Stimulated activated CD8-positive, alpha-beta memory T cell treated with anti-CD3 and anti-CD28 coated beads, Interleukin-12 subunit alpha, Interleukin-12 subunit beta, amount 100 ng/mL, for 24 hours (primary cell): Measurements from ENCODE around the gene ARL1.
"Not testable (repeated sequence)": the region's sequence is repeated elsewhere in the genome, so short reads cannot be mapped to it uniquely, and the experiment has no call there.

Experiments used
- DNase-seq: peaks from one replicate; pipeline ENCODE4 v3.0.0-alpha.2; 2020; ENCODE audit errors: extremely low read depth

Gene ARL1

GRCh38 chr12:101407436-101408345 lies at the start of gene ARL1:
Gene ARL1 (minus strand): TSS chr12:101407772. CDS start chr12:101407645, 127 bp downstream.
- peak; percentile 61 for DNase-seq

- no peak for DNase-seq
Observed at GRCh38 chr12:101455685-101456084, 48.1 kb upstream of the ARL1 start.

GRCh38 chr12:101441461-101442224 lies 34.1 kb upstream of the ARL1 start:
- no peak for DNase-seq

GRCh38 chr12:101439236-101439635 lies 31.7 kb upstream of the ARL1 start:
- DNase-seq: no peak

GRCh38 chr12:101436136-101436535 lies 28.6 kb upstream of the ARL1 start:
- DNase-seq: no peak

- DNase-seq: no peak
Observed at GRCh38 chr12:101430456-101430855, 22.9 kb upstream of the ARL1 start.

GRCh38 chr12:101424620-101425019 lies 17.0 kb upstream of the ARL1 start:
- DNase-seq: no peak

- DNase-seq: not testable (repeated sequence)
Observed at GRCh38 chr12:101422066-101422465, 14.5 kb upstream of the ARL1 start.

- DNase-seq: no peak
Observed at GRCh38 chr12:101415228-101415627, 7.7 kb upstream of the ARL1 start.

GRCh38 chr12:101414533-101415119 lies 7.1 kb upstream of the ARL1 start:
- no peak for DNase-seq

GRCh38 chr12:101410169-101410568 lies 2.6 kb upstream of the ARL1 start:
- DNase-seq: not testable (repeated sequence)

- DNase-seq: no peak
Observed at GRCh38 chr12:101407049-101407435, 530 bp downstream of the ARL1 start.

- DNase-seq: not testable (repeated sequence)
Observed at GRCh38 chr12:101391181-101391580, 16.4 kb downstream of the ARL1 start.

GRCh38 chr12:101379149-101379548 lies 28.4 kb downstream of the ARL1 start:
- DNase-seq: no peak

GRCh38 chr12:101375573-101375972 lies 32.0 kb downstream of the ARL1 start:
- no peak for DNase-seq

GRCh38 chr12:101372431-101372830 lies 35.1 kb downstream of the ARL1 start:
- no peak for DNase-seq

- no peak for DNase-seq
Observed at GRCh38 chr12:101368016-101368415, 39.6 kb downstream of the ARL1 start.

- DNase-seq: no peak
Observed at GRCh38 chr12:101361455-101361854, 46.1 kb downstream of the ARL1 start.

GRCh38 chr12:101356794-101357193 lies 50.8 kb downstream of the ARL1 start:
- no peak for DNase-seq

GRCh38 chr12:101351682-101352081 lies 55.9 kb downstream of the ARL1 start:
- no peak for DNase-seq

- no peak for DNase-seq
Observed at GRCh38 chr12:101343893-101344292, 63.7 kb downstream of the ARL1 start.
